ENCODE results near the gene SORCS2. TPM values are rescaled to one million over a fixed set of nuclear protein-coding genes. Genes with fewer than 3 reads are reported as not detected.

SORCS2 gene
- polyA plus RNA-seq, 1 of the 3 experiments (the other 2 are of a cell fraction): 1.6 TPM

- TF ChIP-seq, protein P1, sequence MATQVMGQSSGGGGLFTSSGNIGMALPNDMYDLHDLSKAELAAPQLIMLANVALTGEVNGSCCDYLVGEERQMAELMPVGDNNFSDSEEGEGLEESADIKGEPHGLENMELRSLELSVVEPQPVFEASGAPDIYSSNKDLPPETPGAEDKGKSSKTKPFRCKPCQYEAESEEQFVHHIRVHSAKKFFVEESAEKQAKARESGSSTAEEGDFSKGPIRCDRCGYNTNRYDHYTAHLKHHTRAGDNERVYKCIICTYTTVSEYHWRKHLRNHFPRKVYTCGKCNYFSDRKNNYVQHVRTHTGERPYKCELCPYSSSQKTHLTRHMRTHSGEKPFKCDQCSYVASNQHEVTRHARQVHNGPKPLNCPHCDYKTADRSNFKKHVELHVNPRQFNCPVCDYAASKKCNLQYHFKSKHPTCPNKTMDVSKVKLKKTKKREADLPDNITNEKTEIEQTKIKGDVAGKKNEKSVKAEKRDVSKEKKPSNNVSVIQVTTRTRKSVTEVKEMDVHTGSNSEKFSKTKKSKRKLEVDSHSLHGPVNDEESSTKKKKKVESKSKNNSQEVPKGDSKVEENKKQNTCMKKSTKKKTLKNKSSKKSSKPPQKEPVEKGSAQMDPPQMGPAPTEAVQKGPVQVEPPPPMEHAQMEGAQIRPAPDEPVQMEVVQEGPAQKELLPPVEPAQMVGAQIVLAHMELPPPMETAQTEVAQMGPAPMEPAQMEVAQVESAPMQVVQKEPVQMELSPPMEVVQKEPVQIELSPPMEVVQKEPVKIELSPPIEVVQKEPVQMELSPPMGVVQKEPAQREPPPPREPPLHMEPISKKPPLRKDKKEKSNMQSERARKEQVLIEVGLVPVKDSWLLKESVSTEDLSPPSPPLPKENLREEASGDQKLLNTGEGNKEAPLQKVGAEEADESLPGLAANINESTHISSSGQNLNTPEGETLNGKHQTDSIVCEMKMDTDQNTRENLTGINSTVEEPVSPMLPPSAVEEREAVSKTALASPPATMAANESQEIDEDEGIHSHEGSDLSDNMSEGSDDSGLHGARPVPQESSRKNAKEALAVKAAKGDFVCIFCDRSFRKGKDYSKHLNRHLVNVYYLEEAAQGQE (IDR thresholded peaks at IDR 0.05; ENCODE audit: low read depth, low read length): no peak
These were observed 454.2 kb downstream of the SORCS2 start (continued) for GRCh38 chr4:7646384-7647061.

DNA sequence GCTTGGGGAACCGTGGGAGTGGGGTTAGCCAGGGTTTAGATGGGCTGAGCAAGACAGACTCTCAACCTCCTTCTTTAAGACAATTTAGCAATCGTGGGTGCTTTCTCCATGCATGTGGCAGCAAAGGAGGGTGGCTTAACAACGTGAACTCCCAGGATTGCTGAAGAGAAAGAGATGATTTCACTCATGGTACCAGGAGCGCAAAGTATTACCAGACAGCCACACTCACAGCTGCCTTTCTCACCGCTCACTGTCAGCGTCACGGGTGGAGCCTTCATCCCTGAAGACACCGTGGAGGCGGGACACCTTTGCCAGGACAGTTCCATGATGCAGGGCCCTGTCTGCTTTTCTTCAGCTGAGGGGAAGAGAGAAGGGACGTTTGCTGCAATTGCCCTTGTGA, 454.8 kb downstream of the SORCS2 start:
- no peak for DNase-seq
- no peaks in the 10 kb centered on the region for H3K36me3 ChIP-seq (replicated peaks in 1 of 2; ENCODE audit: control insufficient read depth in 1 of 2, insufficient read depth in 2 of 2, low read length in 1 of 2)
- H3K27me3 ChIP-seq (ENCODE audit: insufficient read depth): no peaks in the 10 kb centered on the region
- H4K20me1 ChIP-seq (ENCODE audit: insufficient read depth): no peaks in the 10 kb centered on the region
- H3K4me1 ChIP-seq (ENCODE audit: control insufficient read depth in 1 of 2, insufficient read depth in 2 of 2, low read depth in 1 of 2, low read length in 1 of 2): peaks cover 12 to 34% of the 10 kb centered on the region in 2 experiments; a peak in 3 of 4 replicates
- ChIA-PET CTCF (no interaction called here), POLR2A (no interaction called here)
- WGBS (ENCODE audit: low lambda C conversion rate): 89% methylated on average over 10 of the region's 10 CpGs
- H3K79me2 ChIP-seq (ENCODE audit: insufficient read depth): no peaks in the 10 kb centered on the region
- no peak overlapping the region for H3K9ac ChIP-seq
- H3K4me2 ChIP-seq: no peak overlapping the region
- H3K27ac ChIP-seq (ENCODE audit: low read depth in 2 of 2, low read length in 1 of 2): no peak overlapping the region
- TF ChIP-seq PBX3 (IDR thresholded peaks at IDR 0.05) (no peak), NFIC (IDR thresholded peaks at IDR 0.05; ENCODE audit: borderline replicate concordance) (no peak), MXI1 (IDR thresholded peaks at IDR 0.05; ENCODE audit: low read depth, low read length) (no peak)
- TF ChIP-seq, protein P2, sequence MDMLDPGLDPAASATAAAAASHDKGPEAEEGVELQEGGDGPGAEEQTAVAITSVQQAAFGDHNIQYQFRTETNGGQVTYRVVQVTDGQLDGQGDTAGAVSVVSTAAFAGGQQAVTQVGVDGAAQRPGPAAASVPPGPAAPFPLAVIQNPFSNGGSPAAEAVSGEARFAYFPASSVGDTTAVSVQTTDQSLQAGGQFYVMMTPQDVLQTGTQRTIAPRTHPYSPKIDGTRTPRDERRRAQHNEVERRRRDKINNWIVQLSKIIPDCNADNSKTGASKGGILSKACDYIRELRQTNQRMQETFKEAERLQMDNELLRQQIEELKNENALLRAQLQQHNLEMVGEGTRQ (IDR thresholded peaks at IDR 0.05; ENCODE audit: borderline replicate concordance, low read depth, low read length): no peak
- H3K9me2 ChIP-seq: no peaks in the 10 kb centered on the region
- no peaks in the 10 kb centered on the region for H3K9me3 ChIP-seq
- no peak overlapping the region for H3K4me3 ChIP-seq (ENCODE audit: low read depth in 2 of 2, low read length in 1 of 2)
- peaks cover 6% of the 10 kb centered on the region for H3F3A ChIP-seq (replicated peaks; ENCODE audit: insufficient read depth)
- H2AFZ ChIP-seq (ENCODE audit: low read depth): no peak overlapping the region

Measured in SK-N-SH (cell line).